B cell (primary cell): ENCODE measurements around the gene YY1AP1.
"Not testable (repeated sequence)": the region's sequence is repeated elsewhere in the genome, so short reads cannot be mapped to it uniquely, and the experiment has no call there.

Experiments used
- CTCF ChIP-seq: fragments of 200-600 bp; IDR thresholded peaks from one replicate; pipeline ENCODE4 v1.8.0; 2022; ENCODE audit warnings: antibody characterized with exemption, mild to moderate bottlenecking
- EZH2 ChIP-seq: IDR thresholded peaks from 2 replicates; pipeline ENCODE4 v1.6.1; 2012; ENCODE audit warnings: borderline replicate concordance, low read depth, mild to moderate bottlenecking, moderate library complexity, low read length; ENCODE audit not compliant: insufficient read depth, poor library complexity, severe bottlenecking

GRCh38 chr1:155687705-155688323 lies 760 bp downstream of the YY1AP1 start:
- TF ChIP-seq CTCF, EZH2: not testable (repeated sequence)
